Measurements from ENCODE around the gene EGFR. TPM values are rescaled to one million over a fixed set of nuclear protein-coding genes. Genes with fewer than 3 reads are reported as not detected.

The EGFR gene
- total RNA-seq, 1 donor from 2014 or later: 78.3 TPM

DNA sequence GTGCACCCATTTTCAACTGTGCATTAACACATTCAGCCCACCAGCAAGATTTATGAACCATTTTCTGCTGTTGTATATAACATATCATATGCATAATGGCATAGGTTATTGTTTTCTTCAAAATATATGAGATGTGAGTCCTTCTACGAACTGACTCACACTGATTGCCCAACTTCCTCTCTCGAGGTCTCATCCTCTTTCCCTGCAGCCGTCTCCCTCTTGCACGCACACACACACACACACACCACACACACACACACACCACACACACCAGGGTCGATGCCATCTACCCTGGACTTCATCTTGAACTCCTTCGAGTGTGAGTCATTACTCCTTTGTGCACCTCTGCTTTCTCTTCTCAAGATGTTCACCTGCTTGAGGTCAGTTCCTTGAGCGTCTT, 36.7 kb downstream of the EGFR start:
- Histone ChIP-seq H3K27me3 (no peaks in the 10 kb centered on the region), H3K36me3 (no peaks in the 10 kb centered on the region), H3K27ac (no peak overlapping the region), H3K4me3 (no peak overlapping the region), H3K4me1 (peaks cover 7% of the 10 kb centered on the region), H3K9me3 (no peaks in the 10 kb centered on the region)
- ATAC-seq: no peak
- TF ChIP-seq, protein P1, sequence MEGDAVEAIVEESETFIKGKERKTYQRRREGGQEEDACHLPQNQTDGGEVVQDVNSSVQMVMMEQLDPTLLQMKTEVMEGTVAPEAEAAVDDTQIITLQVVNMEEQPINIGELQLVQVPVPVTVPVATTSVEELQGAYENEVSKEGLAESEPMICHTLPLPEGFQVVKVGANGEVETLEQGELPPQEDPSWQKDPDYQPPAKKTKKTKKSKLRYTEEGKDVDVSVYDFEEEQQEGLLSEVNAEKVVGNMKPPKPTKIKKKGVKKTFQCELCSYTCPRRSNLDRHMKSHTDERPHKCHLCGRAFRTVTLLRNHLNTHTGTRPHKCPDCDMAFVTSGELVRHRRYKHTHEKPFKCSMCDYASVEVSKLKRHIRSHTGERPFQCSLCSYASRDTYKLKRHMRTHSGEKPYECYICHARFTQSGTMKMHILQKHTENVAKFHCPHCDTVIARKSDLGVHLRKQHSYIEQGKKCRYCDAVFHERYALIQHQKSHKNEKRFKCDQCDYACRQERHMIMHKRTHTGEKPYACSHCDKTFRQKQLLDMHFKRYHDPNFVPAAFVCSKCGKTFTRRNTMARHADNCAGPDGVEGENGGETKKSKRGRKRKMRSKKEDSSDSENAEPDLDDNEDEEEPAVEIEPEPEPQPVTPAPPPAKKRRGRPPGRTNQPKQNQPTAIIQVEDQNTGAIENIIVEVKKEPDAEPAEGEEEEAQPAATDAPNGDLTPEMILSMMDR (IDR thresholded peaks at IDR 0.05): no peak
- DNase-seq: no peak
- intact Hi-C loops (cut with DNase I): no loop called here

DNA sequence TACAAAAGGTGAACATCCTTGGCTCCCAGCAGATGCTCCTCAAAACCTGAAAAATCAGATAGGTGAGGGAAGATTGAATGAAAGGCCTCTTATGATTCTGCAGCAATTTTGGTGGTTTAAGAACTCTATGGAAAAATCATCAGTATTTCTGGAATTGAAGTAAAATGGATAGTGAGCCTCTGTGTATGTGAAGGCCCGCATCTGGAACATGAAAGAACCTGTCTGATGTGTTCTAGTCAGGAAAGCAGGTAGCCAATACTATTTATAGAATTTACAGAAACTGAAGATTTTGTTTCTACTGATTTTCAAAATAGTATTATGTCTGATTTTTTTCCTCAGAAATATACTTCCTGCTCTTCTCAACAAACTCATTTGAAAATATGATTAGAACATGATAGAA, 37.3 kb downstream of the EGFR start:
- Histone ChIP-seq H3K4me1 (peaks cover 11% of the 10 kb centered on the region), H3K27me3 (no peaks in the 10 kb centered on the region), H3K36me3 (no peaks in the 10 kb centered on the region), H3K27ac (no peak overlapping the region), H3K9me3 (no peaks in the 10 kb centered on the region), H3K4me3 (no peak overlapping the region)
- no peak for DNase-seq
- intact Hi-C loops (cut with DNase I): no loop called here
- ATAC-seq: no peak
- TF ChIP-seq, protein P1 (IDR thresholded peaks at IDR 0.05): no peak

DNA sequence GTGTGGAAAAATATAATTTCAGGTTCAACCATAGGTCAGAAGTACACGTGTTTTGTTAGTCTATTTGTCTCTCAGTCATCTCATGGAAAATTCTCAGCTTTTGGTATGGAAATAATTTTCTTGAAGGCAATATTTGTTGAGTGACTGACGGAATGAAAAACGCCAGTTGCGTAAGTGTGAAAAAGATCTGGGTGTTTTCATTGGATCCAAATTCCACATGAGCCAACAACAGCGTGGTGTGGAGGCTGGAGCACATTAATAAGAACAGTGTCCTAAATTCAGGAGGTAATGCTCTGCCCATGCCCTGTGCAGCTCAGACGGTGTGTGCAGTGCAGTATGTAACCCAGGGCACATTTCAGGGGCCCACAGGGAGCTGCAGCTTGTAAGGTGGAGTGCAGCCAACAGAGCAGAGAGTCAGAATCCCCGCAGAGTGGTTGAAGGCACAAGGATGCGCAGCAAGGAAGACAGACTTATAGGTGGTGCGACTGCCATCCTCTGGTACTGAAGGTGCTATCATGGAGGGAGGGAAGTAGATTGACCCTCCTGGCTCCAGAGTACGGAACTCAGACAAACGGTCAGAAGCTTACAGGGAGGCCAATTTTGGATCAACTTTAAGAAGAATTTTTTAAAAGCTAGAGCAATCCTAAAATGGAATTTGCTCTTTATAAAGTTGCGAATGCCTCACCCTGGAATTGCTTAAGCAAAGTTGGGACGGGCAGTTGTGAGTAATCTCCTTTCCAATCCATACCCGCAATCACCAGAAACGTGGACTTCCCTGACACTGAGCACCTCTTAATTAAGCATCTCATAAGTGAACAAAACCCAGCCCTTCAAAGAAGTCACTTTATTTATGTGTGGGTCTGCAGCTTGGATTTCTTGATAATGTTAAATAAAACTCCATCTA, 38.0 kb downstream of the EGFR start:
- H3K27ac ChIP-seq: no peak overlapping the region
- H3K4me1 ChIP-seq: peaks cover 13% of the 10 kb centered on the region

DNA sequence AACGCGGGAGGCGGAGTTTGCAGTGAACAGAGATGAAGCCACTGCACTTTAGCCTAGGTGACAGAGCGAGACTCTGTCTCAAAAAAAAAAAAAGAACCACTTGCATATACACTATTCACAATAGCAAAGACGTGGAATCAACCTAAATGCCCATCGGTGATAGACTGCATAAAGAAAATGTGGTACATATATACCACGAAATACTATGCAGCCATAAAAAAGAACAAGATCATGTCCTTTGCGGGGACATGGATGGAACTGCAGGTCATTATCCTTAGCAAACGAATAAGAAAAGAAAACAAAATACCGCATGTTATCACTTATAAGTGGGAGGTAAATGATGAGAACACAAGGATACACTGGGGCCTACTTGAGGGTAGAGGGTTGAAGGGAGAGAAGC, 39.5 kb downstream of the EGFR start:
- intact Hi-C loops (cut with DNase I): no loop called here
- H3K4me3 ChIP-seq: no peak overlapping the region
- H3K27ac ChIP-seq: no peak overlapping the region
- H3K27me3 ChIP-seq: no peaks in the 10 kb centered on the region
- no peaks in the 10 kb centered on the region for H3K9me3 ChIP-seq
- H3K36me3 ChIP-seq: no peaks in the 10 kb centered on the region
- no peak for DNase-seq
- peaks cover 13% of the 10 kb centered on the region for H3K4me1 ChIP-seq
- TF ChIP-seq, protein P1 (IDR thresholded peaks at IDR 0.05): no peak
- no peak for ATAC-seq

More for the DNA sequence above, 38.0 kb downstream of the EGFR start:
- no peak for ATAC-seq
- no peak for DNase-seq
- no peaks in the 10 kb centered on the region for H3K9me3 ChIP-seq
- no peaks in the 10 kb centered on the region for H3K36me3 ChIP-seq
- H3K27me3 ChIP-seq: no peaks in the 10 kb centered on the region
- intact Hi-C loops (cut with DNase I): no loop called here
- no peak overlapping the region for H3K4me3 ChIP-seq
- TF ChIP-seq, protein P1 (IDR thresholded peaks at IDR 0.05): no peak

DNA sequence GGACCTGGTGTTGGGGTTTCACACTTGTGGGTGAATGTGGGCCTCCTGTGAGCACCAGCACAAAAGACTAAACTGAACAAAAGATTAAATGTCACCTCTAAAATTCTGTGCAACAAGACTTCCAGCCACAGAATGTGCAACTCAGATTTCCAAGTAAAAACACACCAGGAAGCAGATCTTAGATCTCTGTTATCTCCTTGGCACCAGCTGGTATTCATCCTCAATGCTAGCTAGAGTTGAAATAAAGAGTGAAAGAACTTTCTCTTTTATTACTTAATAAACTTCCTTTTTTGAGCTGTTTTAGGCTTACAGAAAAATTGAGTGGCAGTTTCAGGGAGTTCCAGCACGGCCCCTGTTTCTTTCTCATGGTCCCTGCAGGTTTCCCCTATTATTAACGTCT, 40.2 kb downstream of the EGFR start:
- no peaks in the 10 kb centered on the region for H3K27me3 ChIP-seq
- H3K9me3 ChIP-seq: no peaks in the 10 kb centered on the region
- TF ChIP-seq, protein P1 (IDR thresholded peaks at IDR 0.05): no peak
- H3K4me1 ChIP-seq: peaks cover 13% of the 10 kb centered on the region
- H3K4me3 ChIP-seq: no peak overlapping the region
- DNase-seq: no peak
- no peak for ATAC-seq
- no peak overlapping the region for H3K27ac ChIP-seq
- intact Hi-C loops (cut with DNase I): no loop called here
- H3K36me3 ChIP-seq: no peaks in the 10 kb centered on the region
